ENCODE measurements around the gene SFT2D1.

The SFT2D1 gene

DNA sequence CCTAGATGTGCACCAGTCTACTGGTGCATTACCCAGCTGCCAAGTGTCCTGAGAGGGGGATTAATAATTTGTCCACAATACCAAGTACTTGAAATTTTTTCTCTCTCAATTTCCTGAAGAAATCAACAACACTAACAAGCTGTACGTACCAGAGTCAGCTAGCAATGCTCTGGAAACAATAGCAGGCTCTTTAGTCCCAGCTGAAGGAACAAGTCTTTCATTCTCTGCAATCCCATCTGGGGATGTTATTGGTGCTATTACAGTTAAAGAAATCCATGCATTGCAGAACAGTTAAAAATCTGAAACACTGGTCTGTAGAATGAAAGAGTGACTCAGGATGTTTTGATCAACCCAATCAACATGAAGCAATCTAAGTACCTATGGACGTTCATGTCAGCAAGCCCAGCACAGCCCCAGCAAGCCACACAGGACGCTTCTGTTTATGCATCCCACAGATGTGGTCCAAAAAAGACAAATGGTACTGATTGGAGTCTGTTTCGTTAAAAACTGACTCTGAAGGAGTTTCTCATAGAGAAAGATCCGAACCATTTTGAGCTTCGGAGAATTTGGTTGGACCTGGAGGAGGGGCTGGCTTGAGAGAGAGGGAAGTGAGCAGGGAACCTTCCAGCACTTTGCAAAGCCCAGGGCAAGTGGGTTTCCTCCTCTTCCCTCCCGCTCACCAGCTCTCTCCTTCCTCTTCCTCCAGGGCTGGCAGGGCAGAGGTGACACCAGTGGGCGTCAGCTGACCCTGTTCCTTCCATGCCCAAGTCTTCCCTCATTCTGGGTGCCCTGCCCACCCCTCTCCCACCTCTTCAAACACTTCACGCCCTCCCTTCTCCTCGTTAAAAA is 46.1 kb downstream of the SFT2D1 start:
- DNase-seq (ENCODE audit: low read depth): no peak
- TF ChIP-seq, protein P1, sequence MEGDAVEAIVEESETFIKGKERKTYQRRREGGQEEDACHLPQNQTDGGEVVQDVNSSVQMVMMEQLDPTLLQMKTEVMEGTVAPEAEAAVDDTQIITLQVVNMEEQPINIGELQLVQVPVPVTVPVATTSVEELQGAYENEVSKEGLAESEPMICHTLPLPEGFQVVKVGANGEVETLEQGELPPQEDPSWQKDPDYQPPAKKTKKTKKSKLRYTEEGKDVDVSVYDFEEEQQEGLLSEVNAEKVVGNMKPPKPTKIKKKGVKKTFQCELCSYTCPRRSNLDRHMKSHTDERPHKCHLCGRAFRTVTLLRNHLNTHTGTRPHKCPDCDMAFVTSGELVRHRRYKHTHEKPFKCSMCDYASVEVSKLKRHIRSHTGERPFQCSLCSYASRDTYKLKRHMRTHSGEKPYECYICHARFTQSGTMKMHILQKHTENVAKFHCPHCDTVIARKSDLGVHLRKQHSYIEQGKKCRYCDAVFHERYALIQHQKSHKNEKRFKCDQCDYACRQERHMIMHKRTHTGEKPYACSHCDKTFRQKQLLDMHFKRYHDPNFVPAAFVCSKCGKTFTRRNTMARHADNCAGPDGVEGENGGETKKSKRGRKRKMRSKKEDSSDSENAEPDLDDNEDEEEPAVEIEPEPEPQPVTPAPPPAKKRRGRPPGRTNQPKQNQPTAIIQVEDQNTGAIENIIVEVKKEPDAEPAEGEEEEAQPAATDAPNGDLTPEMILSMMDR (conservative IDR thresholded peaks at IDR 0.05; ENCODE audit: low read length): no peak
- no peak overlapping the region for H3K4me3 ChIP-seq (ENCODE audit: low read length)

DNA sequence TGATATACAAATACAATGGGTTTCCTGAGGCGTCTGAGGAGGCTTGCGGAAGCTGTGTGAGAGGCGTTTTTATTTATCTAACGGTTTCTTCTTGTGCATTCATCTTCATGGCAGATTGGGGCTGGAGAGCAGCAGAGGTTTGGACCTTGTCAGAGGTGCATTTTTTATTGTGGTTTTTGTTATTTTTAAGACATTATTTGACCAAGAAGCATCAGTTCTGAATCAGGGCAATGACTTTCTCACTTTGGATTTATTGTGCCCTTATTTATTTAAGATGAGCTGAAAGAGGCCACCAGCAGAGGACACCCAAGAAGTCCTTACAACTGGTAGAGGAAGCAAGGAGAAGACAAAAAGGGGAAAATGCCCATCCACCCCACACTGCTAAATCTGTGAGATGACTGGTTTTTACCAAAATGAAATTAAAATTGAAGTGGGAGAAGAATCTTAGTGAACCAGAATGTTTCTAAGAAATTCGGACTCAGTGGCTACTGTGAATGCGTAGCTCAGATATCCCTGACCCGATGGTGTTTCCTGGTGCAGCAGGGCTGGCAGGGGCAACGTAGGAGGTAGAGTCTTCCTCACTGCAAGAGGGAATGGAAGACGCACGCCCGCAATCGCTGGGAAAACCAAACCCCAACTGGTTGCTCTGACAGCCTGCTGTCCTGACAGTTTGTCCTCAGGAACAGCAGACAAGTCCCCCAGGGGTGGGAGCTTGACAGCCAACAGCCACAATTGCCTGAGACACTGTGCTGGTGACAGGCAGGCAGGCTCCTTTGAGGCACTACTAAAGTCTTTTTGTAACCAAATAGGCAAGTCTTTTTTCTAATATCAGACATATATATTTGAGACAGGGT is 48.4 kb downstream of the SFT2D1 start:
- no peak overlapping the region for H3K4me3 ChIP-seq (ENCODE audit: low read length)
- no peak for DNase-seq (ENCODE audit: low read depth)
- TF ChIP-seq, protein P1 (conservative IDR thresholded peaks at IDR 0.05; ENCODE audit: low read length): no peak

DNA sequence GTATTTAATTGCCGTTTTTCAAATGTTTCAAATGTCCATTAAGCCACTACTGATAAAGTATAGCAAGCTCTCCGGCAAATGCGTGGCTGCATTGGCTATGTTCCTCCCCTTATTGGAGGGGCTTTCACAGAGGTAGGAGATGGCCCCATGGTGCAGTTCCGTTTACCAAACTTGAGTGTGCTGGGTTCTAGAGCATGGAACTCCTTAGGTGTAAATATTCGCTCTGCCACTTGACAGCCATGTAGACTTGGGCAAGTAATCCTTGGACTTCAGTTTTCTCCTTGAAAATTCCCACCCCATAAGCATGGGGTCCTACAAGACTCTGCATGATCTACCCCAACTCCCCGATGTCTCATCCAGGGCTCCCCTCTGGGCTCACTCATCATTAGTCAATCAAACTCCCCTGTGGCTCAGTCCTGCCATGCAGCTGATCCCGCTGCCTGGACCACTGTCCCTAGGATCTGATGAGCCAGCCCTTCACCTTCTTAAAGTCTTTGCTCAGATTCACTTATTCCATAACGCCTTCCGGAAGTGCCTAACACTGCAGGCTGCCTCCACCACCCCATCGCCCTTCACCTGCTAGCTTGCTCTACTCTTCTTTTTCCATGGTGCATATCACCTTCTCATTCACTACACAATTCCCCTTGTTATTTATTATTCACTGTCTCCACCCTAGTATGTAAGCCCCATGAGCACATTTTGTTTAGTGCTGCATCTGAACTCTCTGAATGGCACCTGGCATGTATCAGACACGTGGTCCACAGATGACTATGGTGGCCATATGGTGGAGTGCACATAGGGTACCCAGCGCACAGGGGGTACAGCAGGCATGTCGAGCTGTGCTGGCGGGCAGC is 52.9 kb downstream of the SFT2D1 start:
- TF ChIP-seq, protein P1 (conservative IDR thresholded peaks at IDR 0.05; ENCODE audit: low read length): no peak
- no peak overlapping the region for H3K4me3 ChIP-seq (ENCODE audit: low read length)
- DNase-seq (ENCODE audit: low read depth): no peak

DNA sequence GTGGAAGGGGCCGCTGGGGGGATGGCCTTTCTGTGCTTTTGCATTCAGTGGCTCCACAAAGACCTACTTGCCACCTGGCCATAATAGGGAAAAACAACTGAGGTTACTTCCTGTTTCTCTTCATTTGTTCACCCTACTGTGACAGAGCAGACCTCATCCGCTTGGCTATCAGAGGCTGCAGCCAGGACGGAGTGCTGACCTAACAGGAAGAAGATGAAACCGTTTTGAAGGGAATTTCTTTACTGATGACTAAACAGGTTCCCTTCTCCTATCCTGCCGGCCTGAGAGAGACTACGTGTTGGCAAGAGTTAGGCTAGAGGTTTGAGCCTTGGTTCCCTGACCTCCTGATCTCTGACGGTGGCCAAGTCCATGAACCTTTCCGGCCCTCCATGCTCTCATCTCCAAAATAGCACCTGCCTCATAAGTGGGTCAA is 55.5 kb downstream of the SFT2D1 start:
- no peak for DNase-seq (ENCODE audit: low read depth)
- TF ChIP-seq, protein P1 (conservative IDR thresholded peaks at IDR 0.05; ENCODE audit: low read length): no peak
- H3K4me3 ChIP-seq (ENCODE audit: low read length): no peak overlapping the region

DNA sequence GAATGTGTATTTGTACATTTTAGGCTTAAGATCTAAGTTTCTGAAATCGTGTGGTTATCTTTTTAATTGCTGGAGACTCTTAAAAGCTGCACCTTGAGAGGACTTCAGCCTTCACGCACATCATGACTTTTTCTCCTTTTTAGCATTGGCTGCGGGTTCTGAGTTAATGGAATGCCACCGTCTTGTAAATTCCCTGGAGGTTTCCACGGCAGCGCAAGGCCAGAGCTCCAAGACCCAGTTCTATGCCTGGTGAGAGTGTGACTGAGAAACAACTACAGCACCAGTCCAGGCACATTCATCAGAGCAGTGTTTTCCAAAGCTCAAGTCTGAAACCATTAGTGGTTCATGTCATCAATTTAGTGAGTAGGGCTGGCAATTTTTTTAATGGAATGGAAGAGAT is 57.1 kb downstream of the SFT2D1 start:
- TF ChIP-seq, protein P1 (conservative IDR thresholded peaks at IDR 0.05; ENCODE audit: low read length): no peak
- no peak for DNase-seq (ENCODE audit: low read depth)

DNA sequence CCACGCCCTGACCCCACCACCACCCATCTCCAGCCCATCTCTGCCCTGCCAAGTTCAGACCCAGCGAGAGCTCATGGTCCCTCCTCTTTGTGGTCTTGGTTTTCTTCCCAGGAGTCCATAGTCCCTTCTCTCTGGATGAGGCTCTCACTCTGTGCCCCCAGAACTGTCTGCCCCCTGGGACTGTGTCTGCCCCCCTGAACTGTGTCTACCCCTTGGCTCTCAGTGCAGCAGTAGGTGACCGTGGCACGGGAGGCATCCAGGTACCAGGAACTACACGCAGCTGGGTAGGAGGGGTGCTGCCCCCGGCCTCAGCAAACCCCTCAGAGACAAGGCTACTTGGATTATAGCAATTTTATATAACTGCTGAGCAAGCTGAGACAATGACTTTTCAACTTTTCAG is 57.7 kb downstream of the SFT2D1 start:
- H3K4me3 ChIP-seq (ENCODE audit: low read length): no peak overlapping the region
- TF ChIP-seq, protein P1 (conservative IDR thresholded peaks at IDR 0.05; ENCODE audit: low read length): no peak
- no peak for DNase-seq (ENCODE audit: low read depth)

More for the DNA sequence above, 57.1 kb downstream of the SFT2D1 start:
- H3K4me3 ChIP-seq (ENCODE audit: low read length): no peak overlapping the region

All from AG10803 (cell line).